Measurements from ENCODE around the gene WTAP. TPM values are rescaled to one million over a fixed set of nuclear protein-coding genes. Genes with fewer than 3 reads are reported as not detected.

Gene WTAP
- total RNA-seq, 4 donors from 2014 or later: 65.0 to 105 (median 88.5) TPM

DNA sequence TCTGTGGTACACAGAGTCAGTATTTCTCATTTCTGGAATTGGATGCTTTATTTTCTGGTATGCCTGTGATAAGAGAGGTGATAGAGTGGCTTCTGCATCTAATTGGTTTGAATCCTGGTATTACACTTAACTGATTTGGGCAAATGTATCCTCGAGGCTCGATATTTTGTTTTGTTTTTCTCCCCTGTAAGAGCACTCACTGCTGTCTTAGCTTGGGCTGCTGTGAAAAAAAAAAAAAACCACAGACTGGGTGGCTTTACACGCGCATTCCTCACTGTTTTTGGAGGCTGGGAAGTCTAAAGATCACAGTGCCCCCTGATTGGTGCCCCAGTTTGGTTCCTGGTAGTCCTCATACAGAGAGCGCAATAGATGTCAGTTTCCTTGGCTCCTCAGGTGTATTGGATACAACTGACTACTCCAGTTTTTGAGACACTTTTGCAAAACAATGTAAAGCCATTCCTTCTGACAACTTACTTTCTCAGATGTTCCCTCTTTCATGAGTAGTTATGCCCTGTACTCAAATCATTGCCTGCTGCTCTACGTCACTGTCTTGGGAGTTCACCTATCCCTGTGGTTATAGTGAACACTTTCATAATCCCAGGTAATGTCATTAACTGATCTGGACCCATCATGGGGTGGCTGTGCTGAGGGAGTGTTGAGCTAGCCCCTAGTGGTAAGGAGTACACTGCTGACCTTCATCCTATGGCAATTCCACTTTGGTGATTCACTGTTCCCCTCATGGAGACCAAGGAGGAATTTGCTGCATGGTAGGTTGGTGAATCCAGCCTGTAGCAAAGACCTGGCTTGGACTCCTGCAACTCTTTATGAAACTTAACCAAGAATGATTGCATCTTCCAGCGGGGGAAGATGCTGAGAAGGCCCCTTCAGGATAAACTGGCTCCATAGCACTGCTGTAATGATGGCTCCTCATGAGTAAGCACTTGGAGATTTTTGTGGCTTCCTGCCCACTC lies 31.0 kb downstream of the WTAP start:
- Histone ChIP-seq H3K4me3 (no peak overlapping the region), H3K27ac (no peak overlapping the region), H3K36me3 (peaks cover 0 to 39% (median 0%) of the 10 kb centered on the region in 3 donors), H3K9me3 (no peaks in the 10 kb centered on the region), H3K27me3 (no peaks in the 10 kb centered on the region), H3K4me1 (peaks cover 0 to 13% (median 4%) of the 10 kb centered on the region in 4 donors)
- no peak for TF ChIP-seq POLR2A (IDR thresholded peaks at IDR 0.05)
- TF ChIP-seq, protein P1, sequence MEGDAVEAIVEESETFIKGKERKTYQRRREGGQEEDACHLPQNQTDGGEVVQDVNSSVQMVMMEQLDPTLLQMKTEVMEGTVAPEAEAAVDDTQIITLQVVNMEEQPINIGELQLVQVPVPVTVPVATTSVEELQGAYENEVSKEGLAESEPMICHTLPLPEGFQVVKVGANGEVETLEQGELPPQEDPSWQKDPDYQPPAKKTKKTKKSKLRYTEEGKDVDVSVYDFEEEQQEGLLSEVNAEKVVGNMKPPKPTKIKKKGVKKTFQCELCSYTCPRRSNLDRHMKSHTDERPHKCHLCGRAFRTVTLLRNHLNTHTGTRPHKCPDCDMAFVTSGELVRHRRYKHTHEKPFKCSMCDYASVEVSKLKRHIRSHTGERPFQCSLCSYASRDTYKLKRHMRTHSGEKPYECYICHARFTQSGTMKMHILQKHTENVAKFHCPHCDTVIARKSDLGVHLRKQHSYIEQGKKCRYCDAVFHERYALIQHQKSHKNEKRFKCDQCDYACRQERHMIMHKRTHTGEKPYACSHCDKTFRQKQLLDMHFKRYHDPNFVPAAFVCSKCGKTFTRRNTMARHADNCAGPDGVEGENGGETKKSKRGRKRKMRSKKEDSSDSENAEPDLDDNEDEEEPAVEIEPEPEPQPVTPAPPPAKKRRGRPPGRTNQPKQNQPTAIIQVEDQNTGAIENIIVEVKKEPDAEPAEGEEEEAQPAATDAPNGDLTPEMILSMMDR (IDR thresholded peaks at IDR 0.05): peak in 1 of 6 experiments; percentile 13
- no peak for DNase-seq

DNA sequence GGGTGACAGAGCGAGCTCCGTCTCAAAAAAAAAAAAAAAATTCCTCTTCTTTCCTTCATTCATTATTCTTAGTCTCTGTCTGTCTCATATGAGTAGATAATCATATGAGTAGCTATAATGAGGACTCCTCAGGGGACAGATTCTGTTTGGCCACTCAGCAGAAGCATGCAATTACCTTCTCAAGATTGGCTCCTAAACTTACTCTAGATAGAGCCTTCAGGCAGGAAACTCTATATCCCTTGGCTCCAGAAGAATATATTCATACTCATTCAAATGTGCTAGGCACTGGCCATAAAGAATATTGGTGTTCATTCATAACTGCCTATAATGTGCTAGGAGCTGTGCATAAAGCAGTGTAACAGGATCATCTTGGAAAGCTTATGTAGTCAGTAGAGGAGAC lies 32.3 kb downstream of the WTAP start:
- H3K9me3 ChIP-seq: no peaks in the 10 kb centered on the region
- DNase-seq: no peak
- no peak for TF ChIP-seq POLR2A (IDR thresholded peaks at IDR 0.05)
- TF ChIP-seq, protein P1 (IDR thresholded peaks at IDR 0.05): no peak
- no peaks in the 10 kb centered on the region for H3K27me3 ChIP-seq
- H3K36me3 ChIP-seq: peaks cover 0 to 35% (median 0%) of the 10 kb centered on the region in 3 donors
- H3K4me1 ChIP-seq: peaks cover 0 to 13% (median 4%) of the 10 kb centered on the region in 4 donors
- H3K4me3 ChIP-seq: no peak overlapping the region
- no peak overlapping the region for H3K27ac ChIP-seq

DNA sequence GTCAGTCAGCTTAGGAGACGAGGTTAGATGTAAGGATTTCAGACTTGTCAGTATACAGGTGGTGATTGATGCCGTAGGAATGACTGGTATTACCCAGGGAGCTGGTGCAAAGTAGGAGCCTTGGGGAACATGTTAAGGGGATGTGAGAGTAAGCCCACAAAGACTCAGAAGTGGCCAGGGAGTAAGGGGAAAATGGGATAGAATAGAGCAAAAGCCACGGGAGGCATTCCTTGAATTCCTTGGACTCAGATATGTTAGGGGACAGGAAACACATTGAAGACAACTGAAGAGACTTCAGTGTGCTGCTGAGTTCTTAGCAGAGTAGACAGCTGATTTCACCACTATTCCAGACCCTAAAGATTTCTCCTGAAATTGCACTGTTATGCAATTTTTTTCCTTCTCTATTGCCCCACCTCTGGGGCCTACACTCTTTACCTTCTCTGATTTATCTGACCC lies 33.3 kb downstream of the WTAP start:
- TF ChIP-seq, protein P1 (IDR thresholded peaks at IDR 0.05): no peak
- TF ChIP-seq POLR2A (IDR thresholded peaks at IDR 0.05): no peak
- H3K9me3 ChIP-seq: no peaks in the 10 kb centered on the region
- peak overlapping the region in 3 of 4 donors; percentile 92 to 100 (median 98) for H3K27ac ChIP-seq
- peaks cover 0 to 32% (median 0%) of the 10 kb centered on the region in 3 donors for H3K36me3 ChIP-seq
- no peak for DNase-seq
- peaks cover 0 to 13% (median 4%) of the 10 kb centered on the region in 4 donors for H3K4me1 ChIP-seq
- H3K4me3 ChIP-seq: peak overlapping the region in 2 of 4 donors; percentile 83 to 84
- no peaks in the 10 kb centered on the region for H3K27me3 ChIP-seq

DNA sequence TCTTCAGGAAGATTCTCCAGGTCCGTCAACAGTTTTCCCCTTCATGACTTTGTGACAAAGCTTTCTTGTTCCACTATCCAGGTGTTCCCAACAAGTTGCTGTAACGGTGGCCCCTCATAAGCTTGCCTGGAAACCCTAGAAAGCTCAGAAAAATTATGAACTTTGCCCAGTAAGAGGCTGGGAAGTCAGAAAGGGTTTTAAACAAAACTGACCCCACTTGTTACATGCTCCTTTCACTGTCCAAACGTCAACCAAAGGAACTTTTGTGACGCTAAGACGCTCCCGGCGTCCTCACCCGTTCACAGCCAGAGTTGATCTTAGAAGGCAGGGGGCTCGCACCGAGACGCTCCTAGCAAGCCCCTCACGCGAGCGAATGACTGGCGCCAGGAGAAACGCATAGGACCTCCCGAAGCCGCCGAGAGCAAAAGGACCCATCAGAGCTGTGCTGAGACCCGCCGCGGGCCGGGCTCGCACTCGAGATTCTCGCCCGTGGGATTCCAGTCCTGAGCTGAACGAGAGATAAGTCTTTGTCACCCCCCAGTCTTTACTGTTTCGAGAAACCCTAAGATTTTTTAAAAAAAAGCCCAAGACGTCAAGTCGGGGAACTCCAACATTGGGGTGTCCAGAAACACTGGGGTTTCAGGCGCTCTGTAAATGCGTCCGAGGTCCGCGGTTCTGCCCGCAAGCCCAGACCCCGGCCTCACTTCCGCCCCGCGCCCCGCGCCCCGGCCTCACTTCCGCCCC lies 34.0 kb downstream of the WTAP start:
- H3K36me3 ChIP-seq: peaks cover 0 to 25% (median 0%) of the 10 kb centered on the region in 3 donors
- H3K27ac ChIP-seq: peak overlapping the region; percentile 92 to 100 (median 98)
- H3K9me3 ChIP-seq: no peaks in the 10 kb centered on the region
- peak in 2 of 3 donors; percentile 55 to 66 for DNase-seq
- H3K4me1 ChIP-seq: peaks cover 0 to 13% (median 4%) of the 10 kb centered on the region in 4 donors
- no peak for TF ChIP-seq POLR2A (IDR thresholded peaks at IDR 0.05)
- TF ChIP-seq, protein P1 (IDR thresholded peaks at IDR 0.05): no peak
- peak overlapping the region; percentile 65 to 95 (median 84) for H3K4me3 ChIP-seq
- no peaks in the 10 kb centered on the region for H3K27me3 ChIP-seq

Data from Peyer's patch (tissue), 4 donors.